OCI-LY7 (cell line): Measurements from ENCODE around the gene FREY1. TPM values are rescaled to one million over a fixed set of nuclear protein-coding genes. Genes with fewer than 3 reads are reported as not detected.

Experiments
- BruUV-seq: library from RNA; stranded (reverse); fragments of 400-500 nt; replicated peaks from 2 replicates; lab custom pipeline; 2021; lab: Mats Ljungman, UMichigan
- CTCF ChIA-PET: fragments of 300-600 bp; sonication (Branson Sonifier 250); formaldehyde crosslinking; loops from one replicate; lab custom pipeline; 2022; ENCODE audit warnings: antibody characterized with exemption; ENCODE audit not compliant: unreplicated experiment; lab: Charles Lee
- POLR2A ChIA-PET: fragments of 300-600 bp; sonication (Branson Sonifier 250); formaldehyde crosslinking; loops from one replicate; lab custom pipeline; 2022; ENCODE audit warnings: antibody characterized with exemption; lab: Charles Lee
- DNase-seq: peaks from one replicate; pipeline ENCODE4 v3.0.0-alpha.2; 2015; ENCODE audit warnings: low spot score
- H2AFZ ChIP-seq: fragments of 200-600 bp; sonication (generic), shearing (Covaris generic); 2 replicates; pipeline ENCODE4 v1.6.1; 2014; ENCODE audit warnings: mild to moderate bottlenecking, antibody characterized with exemption, low read length, moderate library complexity
- H3K27ac ChIP-seq: fragments of 200-600 bp; sonication (generic); 2 replicates; pipeline ENCODE4 v1.5.1; 2014; ENCODE audit warnings: mixed run types, low read depth, mild to moderate bottlenecking, moderate library complexity, low read length, inconsistent platforms; ENCODE audit not compliant: poor library complexity, severe bottlenecking
- H3K36me3 ChIP-seq: fragments of 200-600 bp; sonication (generic); 2 replicates; pipeline ENCODE4 v1.6.1; 2014; ENCODE audit warnings: mild to moderate bottlenecking, antibody characterized with exemption, low read length, moderate library complexity, mixed read lengths; ENCODE audit not compliant: insufficient read depth
- H3K4me1 ChIP-seq: fragments of 200-600 bp; sonication (generic); 2 replicates; pipeline ENCODE4 v1.5.1; 2014; ENCODE audit warnings: mild to moderate bottlenecking, low read length; ENCODE audit not compliant: insufficient read depth, poor library complexity, severe bottlenecking
- H3K4me2 ChIP-seq: fragments of 200-600 bp; sonication (generic); 2 replicates; pipeline ENCODE4 v1.6.1; 2014; ENCODE audit warnings: mild to moderate bottlenecking, low read length
- H3K4me3 ChIP-seq: fragments of 200-600 bp; sonication (generic); 2 replicates; pipeline ENCODE4 v1.5.1; 2014; ENCODE audit warnings: mild to moderate bottlenecking, low read depth, low read length; ENCODE audit not compliant: poor library complexity, severe bottlenecking
- H3K79me2 ChIP-seq: fragments of 200-600 bp; sonication (generic); 2 replicates; pipeline ENCODE4 v1.6.1; 2016; ENCODE audit warnings: low read depth, mild to moderate bottlenecking, low read length, moderate library complexity, mixed read lengths; ENCODE audit not compliant: insufficient read depth
- H3K9me2 ChIP-seq: fragments of 200-600 bp; sonication (generic); 2 replicates; pipeline ENCODE4 v1.6.1; 2016; ENCODE audit warnings: mild to moderate bottlenecking, low read length, mixed read lengths; ENCODE audit not compliant: insufficient read depth
- H3K9me3 ChIP-seq: fragments of 200-600 bp; sonication (generic); 2 replicates; pipeline ENCODE4 v1.6.1; 2014; ENCODE audit warnings: mild to moderate bottlenecking, mixed run types, low read length, mixed read lengths
- H4K20me1 ChIP-seq: fragments of 200-600 bp; sonication (generic); 2 replicates; pipeline ENCODE4 v1.6.1; 2014; ENCODE audit warnings: mild to moderate bottlenecking, antibody characterized with exemption, low read length, moderate library complexity, mixed read lengths; ENCODE audit not compliant: insufficient read depth
- EZH2phosphoT487 ChIP-seq: fragments of 200-600 bp; sonication (generic); IDR thresholded peaks from 2 replicates; pipeline ENCODE4 v1.6.1; 2018; ENCODE audit warnings: low read depth, borderline replicate concordance, mild to moderate bottlenecking, mixed run types, antibody characterized with exemption, low read length, moderate library complexity, mixed read lengths
- intact Hi-C: fragments of 100-400 bp; cut with micrococcal nuclease; formaldehyde crosslinking; loops from one replicate; pipeline ENCODE4 v1.10.0; 2022; ENCODE audit not compliant: unreplicated experiment
- total RNA-seq, 2 experiments: library from RNA; depleted of rRNA in 1 of 2; stranded (reverse); fragments of >200 nt in 1 of 2; shearing (Covaris generic) in 1 of 2; gene quantifications; 2 replicates each; pipeline ENCODE4 v1.2.3, GENCODE V29; 2014 to 2022
- TF ChIP-seq, protein P1 (sequence below): fragments of 200-600 bp; sonication (generic); conservative IDR thresholded peaks from 2 replicates; pipeline ENCODE4 v1.5.1; 2014; ENCODE audit warnings: mild to moderate bottlenecking, antibody characterized with exemption, low read length, moderate library complexity, mixed read lengths

FREY1 gene
- total RNA-seq, 2 experiments from 2014 or later: 3.3 to 3.7 TPM

- intact Hi-C loops: no loop called here
- no peaks in the 10 kb centered on the region for H3K79me2 ChIP-seq
- CTCF ChIA-PET: no interaction called here
- TF ChIP-seq, protein P1, sequence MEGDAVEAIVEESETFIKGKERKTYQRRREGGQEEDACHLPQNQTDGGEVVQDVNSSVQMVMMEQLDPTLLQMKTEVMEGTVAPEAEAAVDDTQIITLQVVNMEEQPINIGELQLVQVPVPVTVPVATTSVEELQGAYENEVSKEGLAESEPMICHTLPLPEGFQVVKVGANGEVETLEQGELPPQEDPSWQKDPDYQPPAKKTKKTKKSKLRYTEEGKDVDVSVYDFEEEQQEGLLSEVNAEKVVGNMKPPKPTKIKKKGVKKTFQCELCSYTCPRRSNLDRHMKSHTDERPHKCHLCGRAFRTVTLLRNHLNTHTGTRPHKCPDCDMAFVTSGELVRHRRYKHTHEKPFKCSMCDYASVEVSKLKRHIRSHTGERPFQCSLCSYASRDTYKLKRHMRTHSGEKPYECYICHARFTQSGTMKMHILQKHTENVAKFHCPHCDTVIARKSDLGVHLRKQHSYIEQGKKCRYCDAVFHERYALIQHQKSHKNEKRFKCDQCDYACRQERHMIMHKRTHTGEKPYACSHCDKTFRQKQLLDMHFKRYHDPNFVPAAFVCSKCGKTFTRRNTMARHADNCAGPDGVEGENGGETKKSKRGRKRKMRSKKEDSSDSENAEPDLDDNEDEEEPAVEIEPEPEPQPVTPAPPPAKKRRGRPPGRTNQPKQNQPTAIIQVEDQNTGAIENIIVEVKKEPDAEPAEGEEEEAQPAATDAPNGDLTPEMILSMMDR: no peak
- TF ChIP-seq EZH2phosphoT487: no peak
- H3K27ac ChIP-seq: no peak overlapping the region
- POLR2A ChIA-PET: interaction anchor here (0.7 to 2.5 kb wide), 5 partner anchors 10 to 146 kb away, joined by 3 to 13 read pairs (median 4); partner anchors contain the start of gene CRY2
- no peaks in the 10 kb centered on the region for H3K9me3 ChIP-seq
- peaks cover 78% of the 10 kb centered on the region for H3K36me3 ChIP-seq
- DNase-seq: no peak
- H3K4me1 ChIP-seq: no peaks in the 10 kb centered on the region
- no TSS peak for BruUV-seq
- H3K4me3 ChIP-seq: no peak overlapping the region
- H2AFZ ChIP-seq: no peak overlapping the region
- H3K4me2 ChIP-seq: no peak overlapping the region
- H3K9me2 ChIP-seq: no peaks in the 10 kb centered on the region
- H4K20me1 ChIP-seq: no peaks in the 10 kb centered on the region
Observed at GRCh38 chr11:45860348-45860747, 46.7 kb downstream of the FREY1 start.

DNA sequence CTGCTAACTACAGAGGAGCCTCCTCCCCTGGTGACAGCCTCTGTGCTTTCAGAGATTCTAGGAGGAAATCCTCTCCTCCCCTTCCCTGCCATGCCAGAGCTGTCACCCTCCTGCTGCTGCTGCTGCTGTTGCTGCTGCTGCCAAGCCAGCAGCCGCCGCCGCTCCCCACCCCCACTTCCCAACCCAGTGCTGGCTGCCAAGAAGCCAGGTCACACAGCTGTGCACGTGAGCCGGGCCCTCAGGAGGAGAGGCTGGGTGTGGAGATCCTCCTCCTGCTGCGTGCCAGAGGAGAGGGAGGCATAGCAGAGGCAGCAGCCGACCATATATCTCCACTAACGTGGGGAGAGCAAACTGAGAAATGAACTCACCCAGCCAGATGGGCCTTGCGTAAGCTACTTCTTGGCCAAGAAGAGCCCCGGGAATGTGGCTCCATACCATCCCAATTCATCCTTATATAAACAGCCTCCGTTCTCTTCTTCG lies 47.4 kb downstream of the FREY1 start:
- Histone ChIP-seq H3K27ac (no peak overlapping the region), H2AFZ (no peak overlapping the region), H3K4me1 (no peaks in the 10 kb centered on the region), H3K36me3 (peaks cover 78% of the 10 kb centered on the region), H3K4me3 (no peak overlapping the region), H4K20me1 (no peaks in the 10 kb centered on the region), H3K4me2 (no peak overlapping the region), H3K9me3 (no peaks in the 10 kb centered on the region), H3K79me2 (peaks cover 5% of the 10 kb centered on the region; the same call in 1 of the 2 replicates), H3K9me2 (no peaks in the 10 kb centered on the region)
- ChIA-PET CTCF (interaction anchor here (0.7 kb wide), 1 partner anchor 9 kb away, joined by 3 read pairs; no protein-coding TSS in a partner anchor), POLR2A (interaction anchor here (0.7 to 2.5 kb wide), 3 partner anchors 9 to 147 kb away, joined by 3 to 13 read pairs (median 4); no protein-coding TSS in a partner anchor)
- BruUV-seq: no TSS peak
- intact Hi-C loops: no loop called here
- DNase-seq: no peak
- TF ChIP-seq, protein P1: no peak
- no peak for TF ChIP-seq EZH2phosphoT487

- no peak for DNase-seq
- Histone ChIP-seq H3K36me3 (peaks cover 76% of the 10 kb centered on the region), H2AFZ (no peak overlapping the region), H3K4me1 (peaks cover under 1% of the 10 kb centered on the region), H4K20me1 (0 out of 2 replicates have a peak, but pooled peaks cover 2% of the 10 kb centered on the region), H3K27ac (no peak overlapping the region), H3K4me2 (no peak overlapping the region), H3K79me2 (peaks cover 13% of the 10 kb centered on the region; the same call in 1 of the 2 replicates), H3K4me3 (no peak overlapping the region), H3K9me2 (no peaks in the 10 kb centered on the region), H3K9me3 (no peaks in the 10 kb centered on the region)
- intact Hi-C loops: no loop called here
- CTCF ChIA-PET: no interaction called here
- BruUV-seq: no TSS peak
- POLR2A ChIA-PET: interaction anchor here (0.8 to 2.5 kb wide), 3 partner anchors 8 to 356 kb away, joined by 3 to 13 read pairs (median 4); no protein-coding TSS in a partner anchor
- TF ChIP-seq, protein P1: no peak
- TF ChIP-seq EZH2phosphoT487: no peak
Observed at GRCh38 chr11:45858751-45859398, 48.2 kb downstream of the FREY1 start.
